ENCODE data around the gene EI24. TPM values are rescaled to one million over a fixed set of nuclear protein-coding genes. Genes with fewer than 3 reads are reported as not detected.

EI24 gene
- total and polyA plus RNA-seq, 2 donors (not counting 1 experiment from before 2014, with no cell fraction given): 94.6 to 180 TPM

DNA sequence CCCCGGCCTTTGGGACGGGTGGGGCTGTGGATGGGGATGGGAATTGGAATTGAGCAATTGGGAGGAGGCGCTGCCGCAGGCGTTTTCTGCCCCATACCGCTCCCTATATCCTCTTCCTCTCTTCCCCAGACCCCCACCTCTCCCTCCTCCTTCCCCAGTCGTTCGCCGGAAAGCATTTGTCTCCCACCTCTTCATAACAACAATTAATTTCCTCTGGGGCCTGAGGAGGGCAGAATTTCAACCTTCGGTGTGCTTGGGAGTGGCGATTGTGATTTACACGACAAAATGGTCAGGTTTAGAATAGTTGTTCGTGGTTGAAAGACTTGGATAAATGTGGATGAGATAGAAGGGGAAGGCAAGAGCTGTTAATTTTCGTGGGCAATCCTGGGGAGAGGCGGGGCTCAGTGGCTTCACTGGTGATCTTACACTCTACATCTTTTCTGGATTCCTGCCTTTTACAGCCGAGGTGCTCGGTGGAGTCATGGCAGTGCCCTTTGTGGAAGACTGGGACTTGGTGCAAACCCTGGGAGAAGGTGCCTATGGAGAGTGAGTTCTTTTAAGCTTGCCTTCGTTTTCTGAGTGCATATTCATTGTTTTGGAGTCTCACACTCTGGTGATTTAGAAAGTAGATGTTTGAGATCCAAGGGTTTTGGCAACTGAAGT, 57.1 kb downstream of the EI24 start:
- Histone ChIP-seq H4K20me1 (ENCODE audit: control insufficient read depth, extremely low read depth, insufficient read depth, low read length) (no peaks in the 10 kb centered on the region), H3K4me3 (replicated peaks in 1 of 4; ENCODE audit: control extremely low read depth in 1 of 4, insufficient read depth in 1 of 4, low read depth in 3 of 4, low read length in 4 of 4) (peak overlapping the region; percentile 60 to 90 (median 69)), H2AFZ (ENCODE audit: low read length) (peak overlapping the region; percentile 44), H3K36me3 (ENCODE audit: control insufficient read depth, insufficient read depth, low read length) (no peaks in the 10 kb centered on the region), H3K9ac (ENCODE audit: insufficient read depth, low read length) (peak overlapping the region; percentile 55), H3K9me3 (ENCODE audit: control insufficient read depth, insufficient read depth, low read depth, low read length) (no peaks in the 10 kb centered on the region), H3K79me2 (ENCODE audit: control insufficient read depth, insufficient read depth, low read length) (peaks cover 11% of the 10 kb centered on the region), H3K4me2 (ENCODE audit: extremely low read depth, insufficient read depth, low read length) (peak overlapping the region; percentile 77), H3K27me3 (ENCODE audit: control insufficient read depth, insufficient read depth, low read length) (no peaks in the 10 kb centered on the region), H3K4me1 (ENCODE audit: control insufficient read depth, extremely low read depth, insufficient read depth, low read length) (peaks cover 3% of the 10 kb centered on the region), H3K27ac (ENCODE audit: insufficient read depth, low read length) (peak overlapping the region; percentile 93)
- TF ChIP-seq, protein P1, sequence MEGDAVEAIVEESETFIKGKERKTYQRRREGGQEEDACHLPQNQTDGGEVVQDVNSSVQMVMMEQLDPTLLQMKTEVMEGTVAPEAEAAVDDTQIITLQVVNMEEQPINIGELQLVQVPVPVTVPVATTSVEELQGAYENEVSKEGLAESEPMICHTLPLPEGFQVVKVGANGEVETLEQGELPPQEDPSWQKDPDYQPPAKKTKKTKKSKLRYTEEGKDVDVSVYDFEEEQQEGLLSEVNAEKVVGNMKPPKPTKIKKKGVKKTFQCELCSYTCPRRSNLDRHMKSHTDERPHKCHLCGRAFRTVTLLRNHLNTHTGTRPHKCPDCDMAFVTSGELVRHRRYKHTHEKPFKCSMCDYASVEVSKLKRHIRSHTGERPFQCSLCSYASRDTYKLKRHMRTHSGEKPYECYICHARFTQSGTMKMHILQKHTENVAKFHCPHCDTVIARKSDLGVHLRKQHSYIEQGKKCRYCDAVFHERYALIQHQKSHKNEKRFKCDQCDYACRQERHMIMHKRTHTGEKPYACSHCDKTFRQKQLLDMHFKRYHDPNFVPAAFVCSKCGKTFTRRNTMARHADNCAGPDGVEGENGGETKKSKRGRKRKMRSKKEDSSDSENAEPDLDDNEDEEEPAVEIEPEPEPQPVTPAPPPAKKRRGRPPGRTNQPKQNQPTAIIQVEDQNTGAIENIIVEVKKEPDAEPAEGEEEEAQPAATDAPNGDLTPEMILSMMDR (conservative IDR thresholded peaks at IDR 0.05 in 1 of 2, IDR thresholded peaks at IDR 0.05 in 1 of 2; ENCODE audit: low read depth in 1 of 2, low read length in 2 of 2): peak; percentile 20 to 32
- TF ChIP-seq EZH2 (IDR thresholded peaks at IDR 0.05; ENCODE audit: low read length, missing control alignments): no peak
- peak; percentile 87 to 90 for DNase-seq (ENCODE audit: low read depth in 2 of 2)

DNA sequence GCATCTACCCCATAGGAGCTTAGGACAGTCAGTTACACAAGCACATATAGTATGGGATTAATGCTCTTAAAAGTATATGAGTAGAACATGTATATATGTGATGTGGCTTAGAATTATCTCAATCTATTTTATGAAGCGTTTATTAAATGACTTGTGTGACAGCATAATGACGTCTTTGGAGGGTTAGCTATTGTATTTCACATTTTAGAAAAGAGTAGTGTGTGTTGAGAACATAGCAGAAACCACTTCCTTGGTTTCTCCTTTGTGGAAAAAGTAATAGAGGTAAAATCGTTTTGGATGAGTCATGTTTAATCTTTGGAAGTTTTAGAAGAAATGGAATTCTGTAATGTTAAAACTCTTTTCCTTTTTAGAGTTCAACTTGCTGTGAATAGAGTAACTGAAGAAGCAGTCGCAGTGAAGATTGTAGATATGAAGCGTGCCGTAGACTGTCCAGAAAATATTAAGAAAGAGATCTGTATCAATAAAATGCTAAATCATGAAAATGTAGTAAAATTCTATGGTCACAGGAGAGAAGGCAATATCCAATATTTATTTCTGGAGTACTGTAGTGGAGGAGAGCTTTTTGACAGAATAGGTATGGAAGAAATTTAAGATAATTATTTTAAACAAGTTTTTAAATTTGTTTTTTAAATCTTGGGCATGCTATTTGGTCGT, 58.1 kb downstream of the EI24 start:
- TF ChIP-seq, protein P1 (conservative IDR thresholded peaks at IDR 0.05 in 1 of 2, IDR thresholded peaks at IDR 0.05 in 1 of 2; ENCODE audit: low read depth in 1 of 2, low read length in 2 of 2): no peak
- no peak for TF ChIP-seq EZH2 (IDR thresholded peaks at IDR 0.05; ENCODE audit: low read length, missing control alignments)
- DNase-seq (ENCODE audit: low read depth in 2 of 2): peak; percentile 11 to 62
- H3K4me3 ChIP-seq (replicated peaks in 1 of 4; ENCODE audit: control extremely low read depth in 1 of 4, insufficient read depth in 1 of 4, low read depth in 3 of 4, low read length in 4 of 4): peak overlapping the region; percentile 60 to 90 (median 69)
- no peaks in the 10 kb centered on the region for H3K27me3 ChIP-seq (ENCODE audit: control insufficient read depth, insufficient read depth, low read length)
- peaks cover 2% of the 10 kb centered on the region for H3K4me1 ChIP-seq (ENCODE audit: control insufficient read depth, extremely low read depth, insufficient read depth, low read length)
- no peaks in the 10 kb centered on the region for H4K20me1 ChIP-seq (ENCODE audit: control insufficient read depth, extremely low read depth, insufficient read depth, low read length)
- H3K9ac ChIP-seq (ENCODE audit: insufficient read depth, low read length): peak overlapping the region; percentile 9
- H3K27ac ChIP-seq (ENCODE audit: insufficient read depth, low read length): peak overlapping the region; percentile 93
- no peaks in the 10 kb centered on the region for H3K36me3 ChIP-seq (ENCODE audit: control insufficient read depth, insufficient read depth, low read length)
- H2AFZ ChIP-seq (ENCODE audit: low read length): peak overlapping the region; percentile 3
- peak overlapping the region; percentile 77 for H3K4me2 ChIP-seq (ENCODE audit: extremely low read depth, insufficient read depth, low read length)
- H3K79me2 ChIP-seq (ENCODE audit: control insufficient read depth, insufficient read depth, low read length): peaks cover 11% of the 10 kb centered on the region
- no peaks in the 10 kb centered on the region for H3K9me3 ChIP-seq (ENCODE audit: control insufficient read depth, insufficient read depth, low read depth, low read length)

Other genes with a start within 250 kb of the EI24 start
- gene FEZ1, start 73.2 kb upstream of the EI24 start, total RNA-seq: 118 and 126 TPM in 2 replicates
- gene FEZ1, start 73.2 kb upstream of the EI24 start, polyA plus RNA-seq: 83.3 and 108 TPM in 2 replicates
- 188 and 257 TPM in 2 replicates for gene STT3A, start 23.4 kb downstream of the EI24 start, total RNA-seq
- 342 and 375 TPM in 2 replicates for gene STT3A, start 23.4 kb downstream of the EI24 start, polyA plus RNA-seq
- gene CHEK1, start 55.7 kb downstream of the EI24 start, total RNA-seq: 28.5 and 39.5 TPM in 2 replicates
- gene CHEK1, start 55.7 kb downstream of the EI24 start, polyA plus RNA-seq: 28.3 and 37.9 TPM in 2 replicates
- gene ACRV1, start 111.4 kb downstream of the EI24 start, total RNA-seq: 0.26 TPM in 1 of 2 replicates, not detected in the other
- not detected in 2 replicates for gene ACRV1, start 111.4 kb downstream of the EI24 start, polyA plus RNA-seq
- gene PATE1, start 176.8 kb downstream of the EI24 start, total RNA-seq: not detected in 2 replicates
- gene PATE1, start 176.8 kb downstream of the EI24 start, polyA plus RNA-seq: not detected in 2 replicates
- 0.17 TPM in 1 of 2 replicates, not detected in the other for gene PATE2, start 209.4 kb downstream of the EI24 start, total RNA-seq
- 0.05 TPM in 1 of 2 replicates, not detected in the other for gene PATE2, start 209.4 kb downstream of the EI24 start, polyA plus RNA-seq
- not detected in 2 replicates for gene PATE3, start 218.7 kb downstream of the EI24 start, total RNA-seq
- gene PATE3, start 218.7 kb downstream of the EI24 start, polyA plus RNA-seq: not detected in 2 replicates